Bronchial epithelial cell (primary cell): ENCODE measurements around the gene CMYA5. TPM values are rescaled to one million over a fixed set of nuclear protein-coding genes. Genes with fewer than 3 reads are reported as not detected.

Experiments used
- DNase-seq: peaks from one replicate; pipeline ENCODE4 v3.0.0-alpha.2; 2010; ENCODE audit warnings: low read depth
- FAIRE-seq: peaks from 2 replicates; lab custom pipeline; 2011; peaks lifted over from hg19 to GRCh38; lab: Jason Lieb, UNC
- H3K27me3 ChIP-seq: 2 replicates; pipeline ENCODE4 v1.5.1; 2011; ENCODE audit warnings: low read length; ENCODE audit not compliant: control insufficient read depth, insufficient read depth
- H3K36me3 ChIP-seq: 2 replicates; pipeline ENCODE4 v1.5.1; 2011; ENCODE audit warnings: low read length; ENCODE audit not compliant: control insufficient read depth, insufficient read depth
- H3K4me3 ChIP-seq: 2 replicates; pipeline ENCODE4 v1.5.1; 2011; ENCODE audit warnings: mild to moderate bottlenecking, low read depth, low read length, control low read depth
- CTCF ChIP-seq: IDR thresholded peaks from 2 replicates; pipeline ENCODE4 v1.5.1; 2011; ENCODE audit warnings: mild to moderate bottlenecking, moderate library complexity, low read length, control low read depth, inconsistent platforms; ENCODE audit not compliant: insufficient read depth, severe bottlenecking
- total RNA-seq: library from RNA; depleted of rRNA; stranded (reverse); fragments of >200 nt; gene quantifications from 2 replicates; pipeline ENCODE4 v1.2.1, GENCODE V29; 2014

Gene CMYA5
- total RNA-seq, 1 donor from 2014 or later, result 0.26 TPM

GRCh38 chr5:79809743-79810142 is 120.1 kb downstream of the CMYA5 start:
- DNase-seq (no peak), FAIRE-seq (no peak)
- H3K36me3 ChIP-seq, result no peaks in the 10 kb centered on the region
- no peak for TF ChIP-seq CTCF
- no peaks in the 10 kb centered on the region for H3K27me3 ChIP-seq
- no peak overlapping the region for H3K4me3 ChIP-seq

- FAIRE-seq, result no peak
- no peak for DNase-seq
- no peak for TF ChIP-seq CTCF
- no peaks in the 10 kb centered on the region for H3K36me3 ChIP-seq
- no peak overlapping the region for H3K4me3 ChIP-seq
- no peaks in the 10 kb centered on the region for H3K27me3 ChIP-seq
These were observed 121.4 kb downstream of the CMYA5 start for GRCh38 chr5:79811081-79811480.

GRCh38 chr5:79811904-79812303 is 122.3 kb downstream of the CMYA5 start:
- no peaks in the 10 kb centered on the region for H3K36me3 ChIP-seq
- FAIRE-seq (no peak), DNase-seq (no peak)
- H3K4me3 ChIP-seq, result no peak overlapping the region
- TF ChIP-seq CTCF, result no peak
- no peaks in the 10 kb centered on the region for H3K27me3 ChIP-seq

GRCh38 chr5:79814699-79815098 is 125.1 kb downstream of the CMYA5 start:
- H3K4me3 ChIP-seq, result no peak overlapping the region
- TF ChIP-seq CTCF, result no peak
- DNase-seq, result no peak
- no peaks in the 10 kb centered on the region for H3K36me3 ChIP-seq
- no peaks in the 10 kb centered on the region for H3K27me3 ChIP-seq
- FAIRE-seq, result no peak

GRCh38 chr5:79816014-79816413 is 126.4 kb downstream of the CMYA5 start:
- H3K4me3 ChIP-seq, result no peak overlapping the region
- no peaks in the 10 kb centered on the region for H3K36me3 ChIP-seq
- no peak for FAIRE-seq
- no peak for DNase-seq
- no peak for TF ChIP-seq CTCF
- H3K27me3 ChIP-seq, result no peaks in the 10 kb centered on the region

- no peaks in the 10 kb centered on the region for H3K27me3 ChIP-seq
- no peaks in the 10 kb centered on the region for H3K36me3 ChIP-seq
- no peak for TF ChIP-seq CTCF
- DNase-seq (no peak), FAIRE-seq (no peak)
- no peak overlapping the region for H3K4me3 ChIP-seq
These were observed 131.0 kb downstream of the CMYA5 start for GRCh38 chr5:79820648-79821047.
